Activated B cell treated with CpG ODN at 0.5 μM for 24 hours (primary cell): Measurements from ENCODE around the gene PXN. TPM values are rescaled to one million over a fixed set of nuclear protein-coding genes. Genes with fewer than 3 reads are reported as not detected.

ENCODE experiments used
- ATAC-seq: fragments of 200-7000 bp; cut with Tn5 transposase; one replicate; pipeline ENCODE4 v1.10.0; 2021; ENCODE audit warnings: low read depth, mild to moderate bottlenecking, moderate library complexity
- CTCF ChIA-PET: fragments of 350-600 bp; sonication (Branson Sonifier 250); formaldehyde crosslinking; loops from one replicate; lab custom pipeline; 2021; ENCODE audit warnings: antibody characterized with exemption; lab: Charles Lee
- POLR2A ChIA-PET: fragments of 350-600 bp; sonication (Branson Sonifier 250); formaldehyde crosslinking; loops from one replicate; lab custom pipeline; 2021; ENCODE audit warnings: antibody characterized with exemption; lab: Charles Lee
- DNase-seq: peaks from one replicate; pipeline ENCODE4 v3.0.0; 2022
- H3K27ac Mint-ChIP-seq: one replicate; pipeline ENCODE4 v1.8.0; 2020; ENCODE audit warnings: mixed read lengths
- H3K27me3 Mint-ChIP-seq: one replicate; pipeline ENCODE4 v1.8.0; 2021; ENCODE audit warnings: mixed read lengths
- H3K36me3 Mint-ChIP-seq: one replicate; pipeline ENCODE4 v1.8.0; 2021; ENCODE audit warnings: low read depth, mixed read lengths
- H3K4me1 Mint-ChIP-seq: one replicate; pipeline ENCODE4 v1.8.0; 2021; ENCODE audit warnings: mixed read lengths
- H3K4me3 Mint-ChIP-seq: one replicate; pipeline ENCODE4 v1.8.0; 2020; ENCODE audit warnings: mild to moderate bottlenecking, mixed read lengths
- H3K9me3 Mint-ChIP-seq: one replicate; pipeline ENCODE4 v1.8.0; 2020; ENCODE audit warnings: mixed read lengths
- intact Hi-C: fragments of 100-400 bp; cut with micrococcal nuclease; formaldehyde crosslinking; loops from one replicate; pipeline ENCODE4 v1.15.1; 2024
- total RNA-seq: library from RNA; stranded (reverse); gene quantifications from 2 replicates; pipeline ENCODE4 v1.2.3, GENCODE V29; 2022
- TF ChIP-seq, protein P1 (sequence below): fragments of 200-600 bp; IDR thresholded peaks from one replicate; pipeline ENCODE4 v1.8.0; 2022; ENCODE audit warnings: antibody characterized with exemption, mild to moderate bottlenecking

Gene PXN
- total RNA-seq, 1 donor from 2014 or later: 1.7 TPM

GRCh38 chr12:120263748-120264085, 1.8 kb downstream of the PXN start:
- H3K4me3 Mint-ChIP-seq: no peak overlapping the region
- H3K9me3 Mint-ChIP-seq: no peaks in the 10 kb centered on the region
- H3K36me3 Mint-ChIP-seq: no peaks in the 10 kb centered on the region
- no peak overlapping the region for H3K27ac Mint-ChIP-seq
- no peak for ATAC-seq
- intact Hi-C loops: no loop called here
- peaks cover 18% of the 10 kb centered on the region for H3K4me1 Mint-ChIP-seq
- TF ChIP-seq, protein P1, sequence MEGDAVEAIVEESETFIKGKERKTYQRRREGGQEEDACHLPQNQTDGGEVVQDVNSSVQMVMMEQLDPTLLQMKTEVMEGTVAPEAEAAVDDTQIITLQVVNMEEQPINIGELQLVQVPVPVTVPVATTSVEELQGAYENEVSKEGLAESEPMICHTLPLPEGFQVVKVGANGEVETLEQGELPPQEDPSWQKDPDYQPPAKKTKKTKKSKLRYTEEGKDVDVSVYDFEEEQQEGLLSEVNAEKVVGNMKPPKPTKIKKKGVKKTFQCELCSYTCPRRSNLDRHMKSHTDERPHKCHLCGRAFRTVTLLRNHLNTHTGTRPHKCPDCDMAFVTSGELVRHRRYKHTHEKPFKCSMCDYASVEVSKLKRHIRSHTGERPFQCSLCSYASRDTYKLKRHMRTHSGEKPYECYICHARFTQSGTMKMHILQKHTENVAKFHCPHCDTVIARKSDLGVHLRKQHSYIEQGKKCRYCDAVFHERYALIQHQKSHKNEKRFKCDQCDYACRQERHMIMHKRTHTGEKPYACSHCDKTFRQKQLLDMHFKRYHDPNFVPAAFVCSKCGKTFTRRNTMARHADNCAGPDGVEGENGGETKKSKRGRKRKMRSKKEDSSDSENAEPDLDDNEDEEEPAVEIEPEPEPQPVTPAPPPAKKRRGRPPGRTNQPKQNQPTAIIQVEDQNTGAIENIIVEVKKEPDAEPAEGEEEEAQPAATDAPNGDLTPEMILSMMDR: no peak
- DNase-seq: no peak
- CTCF ChIA-PET: interaction anchor here (1.5 to 8.9 kb wide), 2 partner anchors 16 to 35 kb away, joined by 3 to 243 read pairs; no protein-coding TSS in a partner anchor
- POLR2A ChIA-PET: interaction anchor here (0.6 to 6.0 kb wide), 6 partner anchors 11 to 62 kb away, joined by 5 to 52 read pairs (median 16); partner anchors contain the start of genes RNU4-1, RNU4-2 and RPLP0
- peaks cover 30% of the 10 kb centered on the region for H3K27me3 Mint-ChIP-seq

GRCh38 chr12:120262852-120263747, 2.4 kb downstream of the PXN start:
- intact Hi-C loops: loop anchor here (1.0 kb wide), 1 partner anchor 10 kb away; no protein-coding TSS in a partner anchor
- no peak overlapping the region for H3K27ac Mint-ChIP-seq
- CTCF ChIA-PET: interaction anchor here (0.5 to 8.9 kb wide), 5 partner anchors 16 to 1406 kb away, joined by 3 to 243 read pairs (median 3); no protein-coding TSS in a partner anchor

DNA sequence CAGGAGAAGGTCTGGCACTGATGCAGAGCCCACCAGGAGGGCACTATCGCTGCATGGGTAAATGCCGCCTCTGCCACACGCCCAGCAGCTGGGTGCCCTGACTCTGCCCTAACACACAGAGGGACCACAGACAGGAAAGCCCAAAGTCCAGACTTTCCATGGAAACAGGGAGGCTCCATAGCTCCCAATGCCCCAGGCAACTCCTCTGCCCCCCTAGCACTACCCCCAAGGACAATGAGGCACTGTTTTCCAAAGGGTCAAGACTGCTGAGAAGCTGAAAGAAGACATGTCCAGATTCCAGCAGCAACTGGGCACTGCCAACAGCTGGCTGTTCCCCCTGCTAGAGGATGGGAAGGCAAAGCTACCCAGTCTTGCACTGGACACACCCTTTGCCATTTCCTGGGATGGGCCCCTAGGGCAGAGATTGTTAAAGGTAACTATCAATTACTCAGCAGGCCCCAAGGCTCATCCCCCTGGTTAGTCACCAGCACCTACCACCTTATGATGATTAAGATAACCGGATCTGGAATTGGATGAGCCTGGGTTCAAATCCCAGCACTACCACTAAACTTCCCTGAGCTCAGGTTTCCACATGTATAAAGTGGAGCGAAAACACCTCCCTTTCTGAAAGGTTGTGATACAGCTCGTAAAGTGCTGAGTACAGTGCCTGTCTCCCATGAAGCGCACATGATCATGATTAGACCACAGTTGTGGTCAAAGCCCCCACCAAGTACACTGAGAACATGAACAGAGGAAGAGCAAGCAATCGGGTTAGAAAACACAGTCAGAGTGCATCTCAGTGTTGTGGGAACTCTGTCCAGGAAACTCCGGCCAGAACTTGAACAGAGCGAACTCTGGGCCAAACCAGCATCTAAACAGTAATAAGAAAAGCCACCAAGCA, 3.3 kb downstream of the PXN start:
- H3K36me3 Mint-ChIP-seq: no peaks in the 10 kb centered on the region
- ATAC-seq: no peak
- no peak for DNase-seq
- POLR2A ChIA-PET: interaction anchor here (1.2 to 6.0 kb wide), 5 partner anchors 9 to 61 kb away, joined by 3 to 52 read pairs (median 24); partner anchors contain the start of genes RNU4-1, RNU4-2 and RPLP0
- intact Hi-C loops: loop anchor here (1.0 kb wide), 1 partner anchor 9 kb away; no protein-coding TSS in a partner anchor
- no peaks in the 10 kb centered on the region for H3K9me3 Mint-ChIP-seq
- TF ChIP-seq, protein P1: no peak
- no peak overlapping the region for H3K27ac Mint-ChIP-seq
- H3K4me3 Mint-ChIP-seq: no peak overlapping the region
- CTCF ChIA-PET: interaction anchor here (1.0 to 8.9 kb wide), 4 partner anchors 17 to 33 kb away, joined by 3 to 243 read pairs (median 5); no protein-coding TSS in a partner anchor
- H3K4me1 Mint-ChIP-seq: peaks cover 18% of the 10 kb centered on the region
- peaks cover 36% of the 10 kb centered on the region for H3K27me3 Mint-ChIP-seq

More at GRCh38 chr12:120262852-120263747, 2.4 kb downstream of the PXN start:
- POLR2A ChIA-PET: interaction anchor here (0.6 to 6.0 kb wide), 8 partner anchors 10 to 62 kb away, joined by 3 to 52 read pairs (median 6); partner anchors contain the start of genes RNU4-1, RNU4-2 and RPLP0
- Mint-ChIP-seq H3K9me3 (no peaks in the 10 kb centered on the region), H3K36me3 (no peaks in the 10 kb centered on the region), H3K4me3 (no peak overlapping the region), H3K27me3 (peaks cover 27% of the 10 kb centered on the region), H3K4me1 (peaks cover 18% of the 10 kb centered on the region)
- DNase-seq (no peak), ATAC-seq (no peak)
- TF ChIP-seq, protein P1: no peak

DNA sequence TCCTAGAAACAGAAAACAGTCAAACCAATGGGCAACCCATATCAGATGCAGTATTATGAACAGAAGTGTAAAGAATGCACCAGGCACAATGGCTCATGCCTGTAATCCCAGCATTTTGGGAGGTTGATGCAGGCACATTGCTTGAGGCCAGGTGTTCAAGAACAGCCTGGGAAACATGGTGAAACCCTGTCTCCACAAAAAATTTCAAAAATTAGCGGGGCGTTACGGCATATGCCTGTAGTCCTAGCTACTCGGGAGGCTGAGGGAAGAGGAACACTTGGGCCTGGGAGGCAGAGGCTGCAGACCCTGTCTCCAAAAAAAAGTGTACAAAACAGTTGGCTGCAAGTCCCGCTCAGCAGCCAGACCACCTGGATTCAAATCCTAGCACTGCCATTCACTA, 4.9 kb downstream of the PXN start:
- DNase-seq: no peak
- intact Hi-C loops: no loop called here
- H3K4me1 Mint-ChIP-seq: peaks cover 16% of the 10 kb centered on the region
- CTCF ChIA-PET: interaction anchor here (8.9 kb wide), 1 partner anchor 32 kb away, joined by 243 read pairs; no protein-coding TSS in a partner anchor
- no peaks in the 10 kb centered on the region for H3K9me3 Mint-ChIP-seq
- H3K4me3 Mint-ChIP-seq: no peak overlapping the region
- H3K36me3 Mint-ChIP-seq: no peaks in the 10 kb centered on the region
- no peak overlapping the region for H3K27ac Mint-ChIP-seq
- H3K27me3 Mint-ChIP-seq: peaks cover 43% of the 10 kb centered on the region
- TF ChIP-seq, protein P1: no peak
- POLR2A ChIA-PET: interaction anchor here (1.5 kb wide), 1 partner anchor 59 kb away, joined by 4 read pairs; the partner anchor contains the start of gene RPLP0
- ATAC-seq: no peak
